ENCODE data around the gene HBD.

The HBD gene

GRCh38 chr11:5233307-5233706 is 976 bp downstream of the HBD start:
- H3K27ac Mint-ChIP-seq = no peak overlapping the region
- no peaks in the 10 kb centered on the region for H3K36me3 Mint-ChIP-seq
- ATAC-seq (ENCODE audit: low read depth) (no peak), DNase-seq (ENCODE audit: low spot score in 2 of 2) (no peak)
- H3K27me3 Mint-ChIP-seq = peaks cover 8% of the 10 kb centered on the region
- H3K4me1 Mint-ChIP-seq = peaks cover 5% of the 10 kb centered on the region
- H3K4me3 Mint-ChIP-seq = no peak overlapping the region
- H3K9me3 Mint-ChIP-seq = no peaks in the 10 kb centered on the region

- ATAC-seq (ENCODE audit: low read depth) (no peak), DNase-seq (ENCODE audit: low spot score in 2 of 2) (no peak)
- Mint-ChIP-seq H3K4me3 (no peak overlapping the region), H3K36me3 (no peaks in the 10 kb centered on the region), H3K27ac (no peak overlapping the region), H3K9me3 (no peaks in the 10 kb centered on the region), H3K27me3 (peaks cover 8% of the 10 kb centered on the region), H3K4me1 (peaks cover 5% of the 10 kb centered on the region)
These were observed 1.5 kb downstream of the HBD start for GRCh38 chr11:5232821-5233220.

- H3K4me3 Mint-ChIP-seq = no peak overlapping the region
- no peaks in the 10 kb centered on the region for H3K9me3 Mint-ChIP-seq
- peaks cover 6% of the 10 kb centered on the region for H3K27me3 Mint-ChIP-seq
- no peak overlapping the region for H3K27ac Mint-ChIP-seq
- no peak for DNase-seq (ENCODE audit: low spot score in 2 of 2)
- ATAC-seq (ENCODE audit: low read depth) = no peak
- no peaks in the 10 kb centered on the region for H3K36me3 Mint-ChIP-seq
- peaks cover 5% of the 10 kb centered on the region for H3K4me1 Mint-ChIP-seq
These were observed 2.1 kb downstream of the HBD start for GRCh38 chr11:5232176-5232575.

- no peak overlapping the region for H3K4me3 Mint-ChIP-seq
- H3K27me3 Mint-ChIP-seq = peaks cover 6% of the 10 kb centered on the region
- ATAC-seq (ENCODE audit: low read depth) = no peak
- peaks cover 5% of the 10 kb centered on the region for H3K4me1 Mint-ChIP-seq
- no peaks in the 10 kb centered on the region for H3K36me3 Mint-ChIP-seq
- no peak for DNase-seq (ENCODE audit: low spot score in 2 of 2)
- H3K27ac Mint-ChIP-seq = no peak overlapping the region
- no peaks in the 10 kb centered on the region for H3K9me3 Mint-ChIP-seq
These were observed 3.2 kb downstream of the HBD start for GRCh38 chr11:5231111-5231510.

GRCh38 chr11:5230266-5230665 is 4.0 kb downstream of the HBD start:
- Mint-ChIP-seq H3K4me3 (no peak overlapping the region), H3K9me3 (no peaks in the 10 kb centered on the region), H3K27me3 (peaks cover 4% of the 10 kb centered on the region), H3K36me3 (no peaks in the 10 kb centered on the region), H3K27ac (no peak overlapping the region), H3K4me1 (peaks cover 5% of the 10 kb centered on the region)
- DNase-seq (ENCODE audit: low spot score in 2 of 2) (no peak), ATAC-seq (ENCODE audit: low read depth) (no peak)

- Mint-ChIP-seq H3K27ac (no peak overlapping the region), H3K4me1 (peaks cover 5% of the 10 kb centered on the region), H3K4me3 (no peak overlapping the region), H3K36me3 (no peaks in the 10 kb centered on the region), H3K27me3 (peaks cover 4% of the 10 kb centered on the region), H3K9me3 (no peaks in the 10 kb centered on the region)
- DNase-seq (ENCODE audit: low spot score in 2 of 2) (no peak), ATAC-seq (ENCODE audit: low read depth) (no peak)
These were observed 4.5 kb downstream of the HBD start for GRCh38 chr11:5229796-5230195.

GRCh38 chr11:5229356-5229755 is 4.9 kb downstream of the HBD start:
- H3K9me3 Mint-ChIP-seq = no peaks in the 10 kb centered on the region

GRCh38 chr11:5228124-5228523 is 6.2 kb downstream of the HBD start:
- Mint-ChIP-seq H3K4me1 (no peaks in the 10 kb centered on the region), H3K4me3 (no peak overlapping the region), H3K27me3 (peaks cover 3% of the 10 kb centered on the region), H3K36me3 (no peaks in the 10 kb centered on the region), H3K27ac (no peak overlapping the region), H3K9me3 (no peaks in the 10 kb centered on the region)
- no peak for ATAC-seq (ENCODE audit: low read depth)
- no peak for DNase-seq (ENCODE audit: low spot score in 2 of 2)

More at GRCh38 chr11:5229356-5229755, 4.9 kb downstream of the HBD start:
- Mint-ChIP-seq H3K36me3 (no peaks in the 10 kb centered on the region), H3K4me3 (no peak overlapping the region), H3K27ac (no peak overlapping the region), H3K27me3 (peaks cover 5% of the 10 kb centered on the region), H3K4me1 (peaks cover 2% of the 10 kb centered on the region)
- DNase-seq (ENCODE audit: low spot score in 2 of 2) (no peak), ATAC-seq (ENCODE audit: low read depth) (no peak)

- Mint-ChIP-seq H3K9me3 (no peaks in the 10 kb centered on the region), H3K4me3 (no peak overlapping the region), H3K36me3 (no peaks in the 10 kb centered on the region), H3K27ac (no peak overlapping the region), H3K27me3 (peaks cover 3% of the 10 kb centered on the region), H3K4me1 (no peaks in the 10 kb centered on the region)
- no peak for DNase-seq (ENCODE audit: low spot score in 2 of 2)
- ATAC-seq (ENCODE audit: low read depth) = no peak
These were observed 6.6 kb downstream of the HBD start for GRCh38 chr11:5227681-5228080.

- Mint-ChIP-seq H3K4me1 (no peaks in the 10 kb centered on the region), H3K27me3 (peaks cover 3% of the 10 kb centered on the region), H3K27ac (no peak within 1 kb of the TSS), H3K4me3 (no peak within 1 kb of the TSS), H3K9me3 (no peaks in the 10 kb centered on the region), H3K36me3 (no peaks in the 10 kb centered on the region)
- no peak for ATAC-seq (ENCODE audit: low read depth)
- DNase-seq (ENCODE audit: low spot score in 2 of 2) = no peak
These were observed 7.5 kb downstream of the HBD start, which contains the start of gene HBB for GRCh38 chr11:5226732-5227310. Gene HBB, minus strand, starts transcription at chr11:5227071. Its CDS starts 50 bp downstream, at chr11:5227021.

GRCh38 chr11:5225480-5225871 is 8.8 kb downstream of the HBD start:
- ATAC-seq (ENCODE audit: low read depth) (no peak), DNase-seq (ENCODE audit: low spot score in 2 of 2) (no peak)
- no peak overlapping the region for H3K27ac Mint-ChIP-seq
- H3K36me3 Mint-ChIP-seq = peaks cover 1% of the 10 kb centered on the region
- peaks cover 4% of the 10 kb centered on the region for H3K27me3 Mint-ChIP-seq
- H3K9me3 Mint-ChIP-seq = peaks cover 2% of the 10 kb centered on the region
- no peak overlapping the region for H3K4me3 Mint-ChIP-seq
- H3K4me1 Mint-ChIP-seq = no peaks in the 10 kb centered on the region

GRCh38 chr11:5224538-5225479 is 9.5 kb downstream of the HBD start:
- H3K27ac Mint-ChIP-seq = no peak overlapping the region
- no peaks in the 10 kb centered on the region for H3K4me1 Mint-ChIP-seq
- H3K36me3 Mint-ChIP-seq = peaks cover 1% of the 10 kb centered on the region
- no peak overlapping the region for H3K4me3 Mint-ChIP-seq
- H3K27me3 Mint-ChIP-seq = peaks cover 4% of the 10 kb centered on the region
- ATAC-seq (ENCODE audit: low read depth) (no peak), DNase-seq (ENCODE audit: low spot score in 2 of 2) (no peak)
- peaks cover 2% of the 10 kb centered on the region for H3K9me3 Mint-ChIP-seq

- ATAC-seq (ENCODE audit: low read depth) (no peak), DNase-seq (ENCODE audit: low spot score in 2 of 2) (no peak)
- Mint-ChIP-seq H3K4me1 (no peaks in the 10 kb centered on the region), H3K36me3 (peaks cover 1% of the 10 kb centered on the region), H3K4me3 (no peak overlapping the region), H3K27ac (no peak overlapping the region), H3K27me3 (peaks cover 4% of the 10 kb centered on the region), H3K9me3 (peaks cover 4% of the 10 kb centered on the region)
These were observed 10.6 kb downstream of the HBD start for GRCh38 chr11:5223686-5224085.

GRCh38 chr11:5223146-5223545 is 11.1 kb downstream of the HBD start:
- no peaks in the 10 kb centered on the region for H3K4me1 Mint-ChIP-seq
- peaks cover 1% of the 10 kb centered on the region for H3K36me3 Mint-ChIP-seq
- H3K27me3 Mint-ChIP-seq = peaks cover 4% of the 10 kb centered on the region
- H3K27ac Mint-ChIP-seq = no peak overlapping the region
- ATAC-seq (ENCODE audit: low read depth) (no peak), DNase-seq (ENCODE audit: low spot score in 2 of 2) (no peak)
- no peak overlapping the region for H3K4me3 Mint-ChIP-seq
- peaks cover 4% of the 10 kb centered on the region for H3K9me3 Mint-ChIP-seq
